ENCODE results near the gene EPHA3. TPM values are rescaled to one million over a fixed set of nuclear protein-coding genes. Genes with fewer than 3 reads are reported as not detected.

The EPHA3 gene
- total and polyA plus RNA-seq, 2 of the 4 experiments (the other 2 are of a cell fraction) = 0.10 to 0.18 TPM

DNA sequence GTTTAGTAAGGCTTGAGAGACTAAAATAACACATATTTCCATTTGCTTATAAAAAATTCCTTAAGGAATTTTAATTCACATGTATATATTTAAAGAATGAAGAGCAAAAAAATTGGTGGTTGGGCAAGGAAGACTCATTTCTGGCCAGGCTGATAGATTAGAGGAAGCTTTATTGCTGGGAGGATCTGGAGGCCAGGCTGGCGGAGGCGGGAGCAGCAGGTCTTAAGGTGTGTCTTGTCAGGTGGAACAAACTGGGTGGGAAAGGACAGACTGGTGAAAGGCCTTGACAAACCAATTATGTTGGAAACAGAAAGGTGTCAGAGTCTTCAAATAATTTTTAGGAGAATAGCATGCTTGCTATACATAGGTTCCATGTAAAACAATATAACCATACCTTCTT, 124.7 kb downstream of the EPHA3 start:
- no peak overlapping the region for H3K4me3 ChIP-seq (ENCODE audit: insufficient read depth, low read depth, low read length)
- no peak overlapping the region for H2BK20ac ChIP-seq (ENCODE audit: low read depth, low read length)
- H2BK15ac ChIP-seq (ENCODE audit: low read depth, low read length) = no peak overlapping the region; the same call in 2 of the 3 replicates
- H3K79me1 ChIP-seq (ENCODE audit: low read depth in 1 of 2, low read length in 2 of 2) = no peaks in the 10 kb centered on the region
- DNase-seq (no peak), ATAC-seq (ENCODE audit: low read depth) (no peak)
- no peak overlapping the region for H2BK120ac ChIP-seq (ENCODE audit: low read depth, low read length)
- H3K9ac ChIP-seq (ENCODE audit: low read depth, low read length) = no peak overlapping the region
- H3K27me3 ChIP-seq (ENCODE audit: control insufficient read depth, insufficient read depth, low read length) = no peaks in the 10 kb centered on the region
- H4K20me1 ChIP-seq (ENCODE audit: insufficient read depth, low read length) = no peaks in the 10 kb centered on the region
- H3K9me1 ChIP-seq (ENCODE audit: insufficient read depth, low read length) = no peaks in the 10 kb centered on the region
- no peak overlapping the region for H3K23ac ChIP-seq (ENCODE audit: low read depth, low read length)
- TF ChIP-seq, protein P1, sequence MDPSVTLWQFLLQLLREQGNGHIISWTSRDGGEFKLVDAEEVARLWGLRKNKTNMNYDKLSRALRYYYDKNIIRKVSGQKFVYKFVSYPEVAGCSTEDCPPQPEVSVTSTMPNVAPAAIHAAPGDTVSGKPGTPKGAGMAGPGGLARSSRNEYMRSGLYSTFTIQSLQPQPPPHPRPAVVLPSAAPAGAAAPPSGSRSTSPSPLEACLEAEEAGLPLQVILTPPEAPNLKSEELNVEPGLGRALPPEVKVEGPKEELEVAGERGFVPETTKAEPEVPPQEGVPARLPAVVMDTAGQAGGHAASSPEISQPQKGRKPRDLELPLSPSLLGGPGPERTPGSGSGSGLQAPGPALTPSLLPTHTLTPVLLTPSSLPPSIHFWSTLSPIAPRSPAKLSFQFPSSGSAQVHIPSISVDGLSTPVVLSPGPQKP (IDR thresholded peaks at IDR 0.05; ENCODE audit: borderline replicate concordance, low read depth, low read length) = no peak
- TF ChIP-seq CEBPB (IDR thresholded peaks at IDR 0.05; ENCODE audit: low read depth, low read length) = no peak
- TF ChIP-seq, protein P2, sequence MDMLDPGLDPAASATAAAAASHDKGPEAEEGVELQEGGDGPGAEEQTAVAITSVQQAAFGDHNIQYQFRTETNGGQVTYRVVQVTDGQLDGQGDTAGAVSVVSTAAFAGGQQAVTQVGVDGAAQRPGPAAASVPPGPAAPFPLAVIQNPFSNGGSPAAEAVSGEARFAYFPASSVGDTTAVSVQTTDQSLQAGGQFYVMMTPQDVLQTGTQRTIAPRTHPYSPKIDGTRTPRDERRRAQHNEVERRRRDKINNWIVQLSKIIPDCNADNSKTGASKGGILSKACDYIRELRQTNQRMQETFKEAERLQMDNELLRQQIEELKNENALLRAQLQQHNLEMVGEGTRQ (IDR thresholded peaks at IDR 0.05; ENCODE audit: low read depth, low read length) = no peak
- TF ChIP-seq MAZ (IDR thresholded peaks at IDR 0.05; ENCODE audit: borderline replicate concordance, low read depth, low read length) = no peak
- TF ChIP-seq RAD21 (IDR thresholded peaks at IDR 0.05; ENCODE audit: low read length) = no peak
- TF ChIP-seq CHD1 (IDR thresholded peaks at IDR 0.05; ENCODE audit: low read depth, low read length) = no peak
- TF ChIP-seq MAFK (IDR thresholded peaks at IDR 0.05; ENCODE audit: low read depth, low read length) = no peak
- TF ChIP-seq, protein P3, sequence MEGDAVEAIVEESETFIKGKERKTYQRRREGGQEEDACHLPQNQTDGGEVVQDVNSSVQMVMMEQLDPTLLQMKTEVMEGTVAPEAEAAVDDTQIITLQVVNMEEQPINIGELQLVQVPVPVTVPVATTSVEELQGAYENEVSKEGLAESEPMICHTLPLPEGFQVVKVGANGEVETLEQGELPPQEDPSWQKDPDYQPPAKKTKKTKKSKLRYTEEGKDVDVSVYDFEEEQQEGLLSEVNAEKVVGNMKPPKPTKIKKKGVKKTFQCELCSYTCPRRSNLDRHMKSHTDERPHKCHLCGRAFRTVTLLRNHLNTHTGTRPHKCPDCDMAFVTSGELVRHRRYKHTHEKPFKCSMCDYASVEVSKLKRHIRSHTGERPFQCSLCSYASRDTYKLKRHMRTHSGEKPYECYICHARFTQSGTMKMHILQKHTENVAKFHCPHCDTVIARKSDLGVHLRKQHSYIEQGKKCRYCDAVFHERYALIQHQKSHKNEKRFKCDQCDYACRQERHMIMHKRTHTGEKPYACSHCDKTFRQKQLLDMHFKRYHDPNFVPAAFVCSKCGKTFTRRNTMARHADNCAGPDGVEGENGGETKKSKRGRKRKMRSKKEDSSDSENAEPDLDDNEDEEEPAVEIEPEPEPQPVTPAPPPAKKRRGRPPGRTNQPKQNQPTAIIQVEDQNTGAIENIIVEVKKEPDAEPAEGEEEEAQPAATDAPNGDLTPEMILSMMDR (conservative IDR thresholded peaks at IDR 0.05; ENCODE audit: low read depth, low read length) = no peak
- H2AFZ ChIP-seq (replicated peaks; ENCODE audit: low read length, poor library complexity) = no peak overlapping the region
- H3K4me2 ChIP-seq (ENCODE audit: low read depth, low read length) = no peak overlapping the region
- H4K8ac ChIP-seq (ENCODE audit: low read depth in 2 of 2, low read length in 2 of 2) = no peak overlapping the region
- in situ Hi-C loops (cut with MboI; ENCODE audit: low sequenced_read_pairs) (no loop called here), dilution Hi-C loops (cut with HindIII; ENCODE audit: low sequenced_read_pairs, unreplicated experiment) (no loop called here), intact Hi-C loops (cut with micrococcal nuclease) (no loop called here)
- no peaks in the 10 kb centered on the region for H3K36me3 ChIP-seq (ENCODE audit: control insufficient read depth, insufficient read depth, low read length)
- no peak overlapping the region for H2AK9ac ChIP-seq (replicated peaks; ENCODE audit: low read depth, low read length, poor library complexity)
- WGBS, 2 experiments (ENCODE audit: extremely low coverage in 2 of 2, insufficient read length in 1 of 2) = no CpG with 5 or more reads among the region's 2 CpGs
- H4K91ac ChIP-seq (ENCODE audit: insufficient read depth, low read depth, low read length) = no peak overlapping the region
- H2BK5ac ChIP-seq (ENCODE audit: low read depth, low read length, poor library complexity, severe bottlenecking) = no peak overlapping the region
- H3K4me1 ChIP-seq (ENCODE audit: control insufficient read depth, insufficient read depth, low read length) = no peaks in the 10 kb centered on the region
- H3K9me3 ChIP-seq (ENCODE audit: control insufficient read depth, insufficient read depth, low read length) = no peaks in the 10 kb centered on the region
- H3K27ac ChIP-seq (ENCODE audit: insufficient read depth, low read length) = no peak overlapping the region
- BruUV-seq (replicated peaks) = no TSS peak
- H3K56ac ChIP-seq (ENCODE audit: extremely low read depth, insufficient read depth, low read length) = no peak overlapping the region
- H4K5ac ChIP-seq (ENCODE audit: low read depth, low read length) = no peak overlapping the region
- ChIA-PET CTCF (no interaction called here), POLR2A (ENCODE audit: unreplicated experiment) (no interaction called here)
- H3K4ac ChIP-seq (ENCODE audit: low read depth, low read length) = no peak overlapping the region
- H3K14ac ChIP-seq (replicated peaks; ENCODE audit: low read depth, low read length) = no peak overlapping the region
- no peak overlapping the region for H3K18ac ChIP-seq (ENCODE audit: low read depth, low read length)
- no peak overlapping the region for H2AK5ac ChIP-seq (ENCODE audit: low read depth, low read length)
